TTC549 (cell line): ENCODE results near the gene FBLN1.
"Not testable (repeated sequence)": the region's sequence is repeated elsewhere in the genome, so short reads cannot be mapped to it uniquely, and the experiment has no call there.

Experiments
- FAIRE-seq: peaks from 2 replicates; lab custom pipeline; 2012; peaks lifted over from hg19 to GRCh38; lab: Jason Lieb, UNC

The FBLN1 gene

GRCh38 chr22:45585946-45586540 lies 83.4 kb downstream of the FBLN1 start:
- no peak for FAIRE-seq

GRCh38 chr22:45586651-45587405 lies 84.1 kb downstream of the FBLN1 start:
- no peak for FAIRE-seq

- no peak for FAIRE-seq
These were observed 85.2 kb downstream of the FBLN1 start for GRCh38 chr22:45587638-45588505.

- no peak for FAIRE-seq
These were observed 86.9 kb downstream of the FBLN1 start for GRCh38 chr22:45589556-45589955.

GRCh38 chr22:45590262-45590661 lies 87.6 kb downstream of the FBLN1 start:
- no peak for FAIRE-seq

GRCh38 chr22:45591633-45592213 lies 89.0 kb downstream of the FBLN1 start:
- FAIRE-seq, result not testable (repeated sequence)

GRCh38 chr22:45594123-45594941 lies 91.6 kb downstream of the FBLN1 start:
- no peak for FAIRE-seq

- no peak for FAIRE-seq
These were observed 94.9 kb downstream of the FBLN1 start for GRCh38 chr22:45597460-45598192.

- FAIRE-seq, result no peak
These were observed 96.0 kb downstream of the FBLN1 start for GRCh38 chr22:45598596-45599217.

GRCh38 chr22:45599836-45600577 lies 97.3 kb downstream of the FBLN1 start:
- no peak for FAIRE-seq

GRCh38 chr22:45600790-45601730 lies 98.4 kb downstream of the FBLN1 start:
- no peak for FAIRE-seq

GRCh38 chr22:45602004-45602733 lies 99.5 kb downstream of the FBLN1 start:
- FAIRE-seq, result no peak

GRCh38 chr22:45602824-45603595 lies 100.3 kb downstream of the FBLN1 start:
- no peak for FAIRE-seq

GRCh38 chr22:45603619-45604018 lies 100.9 kb downstream of the FBLN1 start:
- FAIRE-seq, result no peak

- FAIRE-seq, result not testable (repeated sequence)
These were observed 105.4 kb downstream of the FBLN1 start for GRCh38 chr22:45608045-45608444.

- no peak for FAIRE-seq
These were observed 106.1 kb downstream of the FBLN1 start for GRCh38 chr22:45608763-45609180.

GRCh38 chr22:45612451-45612901 lies 109.8 kb downstream of the FBLN1 start:
- FAIRE-seq, result no peak
